ENCODE measurements around the gene BUD31. TPM values are rescaled to one million over a fixed set of nuclear protein-coding genes. Genes with fewer than 3 reads are reported as not detected.
"Not testable (repeated sequence)": the region's sequence is repeated elsewhere in the genome, so short reads cannot be mapped to it uniquely, and the experiment has no call there.

Gene BUD31
- total RNA-seq, 1 experiment from 2014 or later, result 169 TPM

- no peak for DNase-seq (ENCODE audit: low read depth)
These were observed 27.7 kb upstream of the BUD31 start for GRCh38 chr7:99380823-99381663.

DNA sequence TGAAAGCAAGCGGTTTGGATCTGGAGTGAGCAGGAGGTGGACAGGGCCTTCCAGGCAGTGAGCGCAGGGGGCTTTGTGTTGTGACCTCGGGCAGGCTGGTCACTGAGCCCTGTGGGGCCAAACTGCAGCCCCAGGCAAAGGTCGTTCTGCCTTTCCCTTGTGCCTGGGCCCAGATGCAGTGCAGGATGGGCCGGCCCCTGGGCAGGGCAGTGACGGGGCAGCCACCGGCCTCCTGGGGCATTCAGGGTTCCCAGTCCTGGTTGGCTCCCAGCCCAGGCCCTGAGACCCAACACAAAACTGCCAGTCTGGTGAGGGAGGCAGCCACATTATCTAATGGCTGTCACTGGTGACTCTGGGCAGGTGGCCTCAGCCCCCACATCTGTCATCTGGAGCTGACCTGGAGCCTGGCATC is 27.1 kb upstream of the BUD31 start:
- DNase-seq (ENCODE audit: low read depth), result no peak

DNA sequence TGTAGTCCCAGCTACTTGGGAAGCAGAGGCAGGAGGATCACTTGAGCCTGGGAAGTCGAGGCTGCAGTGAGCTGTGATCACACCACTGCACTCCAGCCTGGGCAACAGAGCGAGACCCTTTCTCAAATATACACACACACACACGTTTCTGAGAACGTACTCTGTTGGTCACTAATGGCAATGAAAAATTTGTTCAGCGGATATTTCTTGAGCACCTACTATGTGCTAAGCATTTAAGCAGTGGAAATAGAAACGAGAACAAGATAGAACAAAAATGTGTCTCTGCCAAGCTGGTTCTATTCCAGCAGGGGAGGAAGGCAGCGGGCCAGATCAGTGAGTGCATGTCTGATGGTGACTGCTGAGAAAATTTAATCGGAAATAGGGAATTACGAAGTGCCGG is 25.6 kb upstream of the BUD31 start:
- no peak for DNase-seq (ENCODE audit: low read depth)

- DNase-seq (ENCODE audit: low read depth), result no peak
These were observed 24.9 kb upstream of the BUD31 start for GRCh38 chr7:99383791-99384370.

DNA sequence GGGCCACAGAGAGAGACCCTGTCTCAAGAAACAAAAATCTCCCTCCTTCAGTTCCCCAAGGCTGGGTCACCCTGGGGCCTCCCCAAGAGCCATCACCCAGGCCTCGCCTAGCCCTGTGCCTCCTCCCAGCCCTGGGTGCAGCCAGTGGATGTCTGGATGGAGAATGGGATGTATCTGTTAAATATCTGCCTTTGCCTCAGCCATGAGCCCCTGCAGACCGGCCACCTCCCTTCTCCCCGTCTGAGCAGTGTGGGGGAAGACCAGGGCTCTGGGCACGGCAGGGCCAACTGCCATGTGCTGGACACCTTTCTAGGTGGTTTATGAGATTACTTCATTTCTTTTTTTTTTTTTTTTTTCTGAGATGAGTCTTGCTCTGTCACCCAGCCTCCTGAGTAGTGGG is 24.2 kb upstream of the BUD31 start:
- no peak for DNase-seq (ENCODE audit: low read depth)

- DNase-seq (ENCODE audit: low read depth), result no peak
These were observed 23.2 kb upstream of the BUD31 start for GRCh38 chr7:99385564-99385963.

DNA sequence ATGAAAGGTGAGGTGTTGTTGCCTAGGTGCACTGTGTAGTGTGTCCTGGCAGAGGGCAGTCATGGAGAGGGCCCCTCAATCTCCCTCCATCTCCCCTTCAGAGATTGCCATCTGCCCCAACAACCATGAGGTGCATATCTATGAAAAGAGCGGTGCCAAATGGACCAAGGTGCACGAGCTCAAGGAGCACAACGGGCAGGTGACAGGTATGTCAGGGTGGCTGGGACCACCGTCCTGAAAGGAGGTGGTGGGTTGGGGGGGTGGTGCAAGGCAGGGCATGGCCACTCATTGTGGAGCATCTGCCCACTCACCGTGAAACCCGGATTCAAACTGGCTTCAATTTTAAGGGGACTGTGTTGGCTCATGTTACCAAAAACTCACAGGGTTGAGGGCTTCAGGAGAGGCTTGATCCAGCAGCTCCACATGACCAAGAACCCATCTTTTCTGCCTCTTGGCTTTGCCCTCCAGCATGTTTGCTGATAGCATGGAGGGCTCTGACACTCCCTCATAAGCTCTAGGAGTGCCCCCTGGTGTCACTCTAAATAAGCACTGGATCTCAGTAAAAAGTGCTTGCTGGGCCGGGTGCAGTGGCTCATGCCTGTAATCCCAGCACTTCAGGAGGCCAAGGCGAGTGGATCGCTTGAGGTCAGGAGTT is 22.1 kb upstream of the BUD31 start:
- peak; percentile 60 for DNase-seq (ENCODE audit: low read depth)

DNA sequence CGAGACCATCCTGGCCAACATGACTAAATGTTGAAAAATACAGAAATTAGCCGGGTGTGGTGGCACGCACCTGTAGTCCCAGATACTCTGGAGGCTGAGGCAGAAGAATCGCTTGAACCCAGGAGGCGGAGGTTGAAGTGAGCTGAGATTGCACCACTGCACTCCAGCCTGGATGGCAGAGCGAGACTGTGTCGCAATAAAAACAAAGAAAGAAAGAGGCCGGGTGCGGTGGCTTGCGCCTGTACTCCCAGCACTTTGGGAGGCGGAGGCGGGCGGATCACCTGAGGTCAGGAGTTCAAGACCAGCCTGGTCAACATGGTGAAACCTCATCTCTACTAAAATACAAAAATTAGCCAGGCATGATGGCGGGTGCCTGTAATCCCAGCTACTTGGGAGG is 21.5 kb upstream of the BUD31 start:
- DNase-seq (ENCODE audit: low read depth), result not testable (repeated sequence)

GRCh38 chr7:99387912-99388311 is 20.9 kb upstream of the BUD31 start:
- DNase-seq (ENCODE audit: low read depth), result no peak

DNA sequence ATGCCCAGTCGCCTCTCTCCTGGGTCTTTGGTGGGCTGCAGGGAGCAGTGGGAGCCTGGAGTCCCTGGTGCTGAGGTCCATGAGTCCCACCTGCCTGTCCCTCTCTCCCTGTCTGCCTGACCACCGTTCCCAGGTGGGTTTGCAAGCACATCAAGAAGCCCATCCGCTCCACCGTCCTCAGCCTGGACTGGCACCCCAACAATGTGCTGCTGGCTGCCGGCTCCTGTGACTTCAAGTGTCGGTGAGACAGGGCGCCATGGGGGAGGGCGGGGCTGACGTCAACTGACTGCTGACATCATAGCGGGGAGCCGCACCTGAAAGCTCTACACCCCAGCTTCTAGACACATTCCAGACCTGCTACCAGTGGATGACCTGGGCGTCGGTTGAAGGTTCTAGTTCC is 19.0 kb upstream of the BUD31 start:
- DNase-seq (ENCODE audit: low read depth), result no peak

GRCh38 chr7:99390941-99391602 is 17.7 kb upstream of the BUD31 start:
- DNase-seq (ENCODE audit: low read depth), result no peak

GRCh38 chr7:99392046-99392445 is 16.7 kb upstream of the BUD31 start:
- DNase-seq (ENCODE audit: low read depth), result no peak

DNA sequence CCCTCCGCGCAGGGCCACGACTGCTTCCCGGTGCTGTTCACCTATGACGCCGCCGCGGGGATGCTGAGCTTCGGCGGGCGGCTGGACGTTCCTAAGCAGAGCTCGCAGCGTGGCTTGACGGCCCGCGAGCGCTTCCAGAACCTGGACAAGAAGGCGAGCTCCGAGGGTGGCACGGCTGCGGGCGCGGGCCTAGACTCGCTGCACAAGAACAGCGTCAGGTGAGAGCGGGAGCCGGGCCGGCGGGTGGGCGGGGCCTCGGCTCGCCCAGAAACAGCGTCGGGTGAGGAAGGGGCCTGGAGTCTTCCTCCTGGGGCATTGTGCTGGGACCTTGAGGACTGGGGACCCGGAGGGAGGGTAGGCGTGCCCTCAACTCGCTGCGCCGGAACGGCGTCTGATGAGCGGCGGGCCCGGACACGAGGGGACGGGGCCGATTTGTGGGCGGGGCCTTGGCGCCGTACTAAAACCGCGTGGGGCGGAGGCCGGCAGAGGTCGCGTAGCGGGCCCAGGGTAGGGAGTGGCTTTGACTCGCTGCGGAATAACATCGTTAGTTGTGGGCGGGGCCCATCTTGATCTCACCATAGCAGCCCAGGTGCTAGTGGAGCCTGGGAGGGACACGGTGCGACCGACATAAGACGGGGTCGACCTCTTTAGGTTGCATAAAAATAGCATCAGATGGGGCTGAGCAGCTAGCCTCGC is 16.0 kb upstream of the BUD31 start:
- DNase-seq (ENCODE audit: low read depth), result no peak

DNA sequence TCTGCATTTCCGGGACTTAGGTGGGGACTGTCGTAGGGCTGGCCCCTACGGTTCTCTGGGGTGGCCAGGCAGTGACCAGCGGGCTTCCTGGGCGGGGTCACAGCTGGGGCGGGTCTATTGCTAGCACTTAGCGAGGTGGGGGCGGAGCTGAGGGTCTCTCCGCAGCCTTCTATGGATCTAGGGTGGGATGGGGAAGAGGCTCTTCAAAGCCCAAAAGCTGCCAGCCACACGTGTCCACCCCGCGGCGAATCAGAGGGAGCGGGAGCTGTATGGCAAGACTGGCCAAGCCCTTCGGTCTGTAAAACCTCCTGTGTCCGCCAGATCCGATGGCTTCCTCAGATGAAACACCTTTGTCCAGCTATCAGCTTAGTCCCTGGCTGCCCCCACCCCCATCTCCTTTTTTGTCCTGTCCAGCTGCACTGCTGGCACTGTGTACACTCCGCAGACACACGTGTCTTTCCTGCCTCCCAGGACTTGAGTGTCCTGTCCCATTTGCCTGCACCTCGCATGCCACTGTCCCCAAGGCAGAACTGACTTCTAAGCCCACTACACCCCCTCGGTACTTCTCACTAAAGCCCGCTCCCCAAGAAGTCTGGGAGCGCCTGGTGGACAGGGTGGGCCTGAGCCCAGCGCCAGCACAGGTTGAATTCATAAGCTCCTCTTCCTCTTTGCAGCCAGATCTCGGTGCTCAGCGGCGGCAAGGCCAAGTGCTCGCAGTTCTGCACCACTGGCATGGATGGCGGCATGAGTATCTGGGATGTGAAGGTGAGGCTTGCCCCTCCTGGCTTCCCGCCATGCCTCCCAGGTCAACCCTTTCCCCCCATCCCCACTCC is 15.2 kb upstream of the BUD31 start:
- DNase-seq (ENCODE audit: low read depth), result no peak

DNA sequence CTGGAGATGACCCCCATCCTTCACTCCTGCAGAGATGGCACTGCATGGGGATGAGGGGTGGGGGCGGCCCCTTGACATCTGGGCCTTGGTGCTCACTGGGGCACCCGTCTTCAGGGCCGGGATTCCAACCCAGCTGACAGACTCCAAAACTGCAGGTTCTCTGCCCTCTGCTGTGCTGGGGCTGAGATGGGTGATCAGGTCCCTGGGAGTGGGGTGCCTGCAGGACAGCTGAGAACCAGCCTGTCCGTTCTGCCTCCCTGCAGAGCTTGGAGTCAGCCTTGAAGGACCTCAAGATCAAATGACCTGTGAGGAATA is 14.6 kb upstream of the BUD31 start:
- no peak for DNase-seq (ENCODE audit: low read depth)

- DNase-seq (ENCODE audit: low read depth), result no peak
These were observed 13.0 kb upstream of the BUD31 start for GRCh38 chr7:99395616-99396327.

- no peak for DNase-seq (ENCODE audit: low read depth)
These were observed 12.1 kb upstream of the BUD31 start for GRCh38 chr7:99396418-99397296.

DNA sequence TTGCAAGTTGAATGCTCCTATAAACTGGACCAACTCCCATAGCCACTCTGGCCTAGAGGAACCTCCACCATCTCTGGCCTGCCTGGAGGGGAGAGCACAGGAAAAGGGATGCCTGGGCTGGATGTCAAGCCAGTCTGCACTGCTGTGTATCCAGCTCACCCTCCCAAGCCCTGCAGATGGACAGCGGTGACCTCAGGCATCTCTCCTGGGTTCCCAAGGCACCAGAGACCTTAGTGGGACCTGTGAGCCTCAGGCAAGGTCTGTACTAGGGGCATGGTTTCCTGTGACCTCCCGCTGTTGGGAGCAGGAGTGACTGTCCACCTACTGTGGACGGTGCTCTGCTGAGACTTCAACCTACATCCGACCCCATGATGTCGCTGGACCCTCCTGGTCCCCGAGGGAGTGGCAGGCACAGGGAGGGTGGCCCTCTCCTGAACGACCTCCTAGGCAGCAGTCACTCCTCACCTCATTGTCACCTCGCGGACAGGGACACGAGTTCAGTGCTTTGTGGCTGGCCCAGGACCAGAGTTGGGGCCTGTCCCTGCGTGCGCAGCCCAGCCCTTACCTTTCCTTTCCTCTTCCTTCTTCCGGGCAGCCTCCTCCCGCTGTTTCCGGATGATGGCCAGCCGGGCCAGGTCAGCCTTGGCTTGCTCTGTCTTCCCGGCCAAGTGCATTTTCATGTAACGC is 11.3 kb upstream of the BUD31 start:
- no peak for DNase-seq (ENCODE audit: low read depth)

DNA sequence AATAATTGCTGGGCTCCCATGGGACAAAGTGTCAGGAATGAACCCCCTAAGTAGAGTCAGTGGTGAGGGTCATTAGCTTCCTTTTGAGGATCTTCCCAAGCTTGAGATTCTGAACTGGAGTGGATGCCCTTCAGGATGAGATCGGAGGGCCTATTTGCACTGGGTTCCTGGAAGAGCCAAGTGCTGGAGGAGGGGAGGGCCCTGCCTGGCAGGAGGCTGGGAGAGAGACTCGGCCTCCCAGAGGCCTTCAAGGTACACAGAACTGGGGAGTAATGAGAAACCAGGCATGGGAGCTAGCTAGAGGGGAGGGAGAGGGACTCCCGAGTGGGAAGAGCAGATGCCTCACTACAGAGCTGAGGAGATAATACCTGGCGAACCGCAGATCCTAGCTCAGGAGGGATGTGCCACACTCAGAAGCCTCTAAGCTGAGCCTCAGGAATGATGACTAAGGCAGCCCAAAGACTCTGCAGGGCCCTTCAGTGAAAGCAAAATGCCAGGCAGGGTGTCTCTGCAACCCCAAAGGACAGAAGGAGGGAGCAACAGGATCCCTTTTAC is 9.8 kb upstream of the BUD31 start:
- DNase-seq (ENCODE audit: low read depth), result no peak

All from M059J (cell line).